ENCODE data around the gene KRTAP5-3. TPM values are rescaled to one million over a fixed set of nuclear protein-coding genes. Genes with fewer than 3 reads are reported as not detected.

Gene KRTAP5-3
- total RNA-seq, 4 donors from 2014 or later = not detected

DNA sequence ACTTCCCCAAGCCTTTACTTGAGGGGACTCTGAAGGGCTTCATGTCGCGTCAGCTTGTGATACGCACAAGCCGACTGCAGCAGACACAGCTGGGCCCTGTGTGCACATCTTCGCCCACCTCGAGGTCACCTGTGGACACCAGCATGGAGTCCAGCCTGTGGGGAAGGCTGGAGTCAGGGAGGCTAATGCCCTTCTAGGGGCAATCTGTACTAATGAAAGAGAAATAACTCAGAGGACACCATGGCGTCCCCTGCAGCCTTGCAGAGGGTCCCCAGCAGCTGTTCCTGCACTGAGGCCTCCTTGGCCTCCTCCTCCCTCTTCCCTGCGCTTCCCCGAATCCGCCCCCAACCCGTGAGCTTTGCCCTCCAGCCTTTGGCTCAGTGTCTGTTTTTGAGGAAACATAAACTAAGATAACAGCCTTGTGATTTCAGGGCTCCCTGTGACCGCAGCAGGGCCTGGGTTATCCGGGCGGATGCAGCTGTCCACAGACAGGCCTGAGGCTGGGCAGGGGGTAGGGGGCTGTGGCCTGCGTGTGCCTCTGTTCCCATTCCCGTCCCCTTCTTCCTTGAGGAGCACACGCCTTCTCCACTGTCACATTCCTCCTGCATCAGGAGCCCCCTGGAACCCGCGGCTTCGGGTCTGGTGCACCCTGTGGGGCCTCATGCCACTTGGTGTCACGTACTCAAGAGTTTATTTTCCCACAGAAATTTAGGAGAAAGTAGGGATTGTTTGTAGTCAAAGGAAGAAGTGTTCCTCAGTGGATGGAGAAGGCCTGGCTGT lies 46.3 kb upstream of the KRTAP5-3 start:
- no peak for DNase-seq
- WGBS, 2 donors = 64 to 83% methylated on average over 13 to 15 of the region's 21 CpGs
- intact Hi-C loops (cut with DNase I) = loop anchor here (5.0 kb wide), 2 partner anchors 38 to 498 kb away; no protein-coding TSS in a partner anchor

DNA sequence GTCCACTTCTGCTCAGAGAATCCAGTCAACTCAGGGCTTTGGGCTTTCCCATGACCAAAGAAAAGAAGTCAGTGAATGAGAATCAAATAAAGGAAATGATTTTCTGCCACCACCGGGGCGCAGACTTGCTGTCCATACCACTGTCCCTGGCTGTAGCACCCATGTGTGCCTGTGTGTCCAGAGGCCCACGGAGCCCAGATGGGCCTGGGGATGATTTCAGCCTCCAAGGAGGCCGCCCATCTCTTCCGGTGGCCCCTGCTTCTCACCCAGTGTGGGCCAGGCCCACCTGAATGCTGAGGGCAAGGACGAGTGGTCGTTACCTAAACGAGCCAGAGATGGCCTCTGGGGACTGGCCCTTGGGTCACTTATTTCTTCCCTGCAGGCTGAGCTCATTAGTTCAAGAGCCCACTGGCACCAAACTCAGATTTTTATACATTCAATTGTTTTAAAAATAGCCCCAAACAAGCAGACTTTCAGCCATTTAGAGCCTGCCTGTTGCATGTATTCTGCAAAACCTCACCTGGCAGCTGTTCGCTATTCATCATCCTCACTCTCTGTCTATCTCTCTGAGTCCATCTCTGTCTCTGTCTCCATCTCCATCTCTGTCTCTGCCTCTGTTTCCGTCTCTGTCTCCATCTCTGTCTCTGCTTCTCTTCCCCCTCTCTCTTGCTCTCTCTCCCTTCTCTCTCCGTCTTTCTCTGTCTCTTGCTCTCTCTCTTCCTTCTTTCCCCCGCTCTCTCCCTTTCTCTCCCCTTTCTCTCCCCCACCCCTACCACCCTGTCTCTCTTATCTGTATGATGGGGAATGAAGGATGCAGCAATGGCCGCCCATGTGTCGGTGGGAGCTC lies 45.5 kb upstream of the KRTAP5-3 start:
- Histone ChIP-seq H3K9me3 (no peaks in the 10 kb centered on the region), H3K27me3 (peaks cover 0 to 43% (median 0%) of the 10 kb centered on the region in 4 donors), H3K4me1 (peaks cover 4 to 32% (median 4%) of the 10 kb centered on the region in 3 donors), H3K27ac (no peak overlapping the region), H3K4me3 (no peak overlapping the region), H3K36me3 (no peaks in the 10 kb centered on the region)
- 68 to 74% methylated on average over 11 to 13 of the region's 14 CpGs for WGBS, 2 donors
- no peak for TF ChIP-seq POLR2A (IDR thresholded peaks at IDR 0.05)
- TF ChIP-seq, protein P1, sequence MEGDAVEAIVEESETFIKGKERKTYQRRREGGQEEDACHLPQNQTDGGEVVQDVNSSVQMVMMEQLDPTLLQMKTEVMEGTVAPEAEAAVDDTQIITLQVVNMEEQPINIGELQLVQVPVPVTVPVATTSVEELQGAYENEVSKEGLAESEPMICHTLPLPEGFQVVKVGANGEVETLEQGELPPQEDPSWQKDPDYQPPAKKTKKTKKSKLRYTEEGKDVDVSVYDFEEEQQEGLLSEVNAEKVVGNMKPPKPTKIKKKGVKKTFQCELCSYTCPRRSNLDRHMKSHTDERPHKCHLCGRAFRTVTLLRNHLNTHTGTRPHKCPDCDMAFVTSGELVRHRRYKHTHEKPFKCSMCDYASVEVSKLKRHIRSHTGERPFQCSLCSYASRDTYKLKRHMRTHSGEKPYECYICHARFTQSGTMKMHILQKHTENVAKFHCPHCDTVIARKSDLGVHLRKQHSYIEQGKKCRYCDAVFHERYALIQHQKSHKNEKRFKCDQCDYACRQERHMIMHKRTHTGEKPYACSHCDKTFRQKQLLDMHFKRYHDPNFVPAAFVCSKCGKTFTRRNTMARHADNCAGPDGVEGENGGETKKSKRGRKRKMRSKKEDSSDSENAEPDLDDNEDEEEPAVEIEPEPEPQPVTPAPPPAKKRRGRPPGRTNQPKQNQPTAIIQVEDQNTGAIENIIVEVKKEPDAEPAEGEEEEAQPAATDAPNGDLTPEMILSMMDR (IDR thresholded peaks at IDR 0.05) = no peak
- no peak for DNase-seq
- intact Hi-C loops (cut with DNase I) = loop anchor here (5.0 kb wide), 1 partner anchor 499 kb away; no protein-coding TSS in a partner anchor

More for the DNA sequence above, 46.3 kb upstream of the KRTAP5-3 start:
- H3K4me3 ChIP-seq = no peak overlapping the region
- H3K9me3 ChIP-seq = no peaks in the 10 kb centered on the region
- H3K27me3 ChIP-seq = peaks cover 0 to 48% (median 0%) of the 10 kb centered on the region in 4 donors
- peaks cover 4 to 32% (median 4%) of the 10 kb centered on the region in 3 donors for H3K4me1 ChIP-seq
- H3K27ac ChIP-seq = no peak overlapping the region
- no peaks in the 10 kb centered on the region for H3K36me3 ChIP-seq
- TF ChIP-seq POLR2A (IDR thresholded peaks at IDR 0.05) = no peak
- TF ChIP-seq, protein P1 (IDR thresholded peaks at IDR 0.05) = no peak

DNA sequence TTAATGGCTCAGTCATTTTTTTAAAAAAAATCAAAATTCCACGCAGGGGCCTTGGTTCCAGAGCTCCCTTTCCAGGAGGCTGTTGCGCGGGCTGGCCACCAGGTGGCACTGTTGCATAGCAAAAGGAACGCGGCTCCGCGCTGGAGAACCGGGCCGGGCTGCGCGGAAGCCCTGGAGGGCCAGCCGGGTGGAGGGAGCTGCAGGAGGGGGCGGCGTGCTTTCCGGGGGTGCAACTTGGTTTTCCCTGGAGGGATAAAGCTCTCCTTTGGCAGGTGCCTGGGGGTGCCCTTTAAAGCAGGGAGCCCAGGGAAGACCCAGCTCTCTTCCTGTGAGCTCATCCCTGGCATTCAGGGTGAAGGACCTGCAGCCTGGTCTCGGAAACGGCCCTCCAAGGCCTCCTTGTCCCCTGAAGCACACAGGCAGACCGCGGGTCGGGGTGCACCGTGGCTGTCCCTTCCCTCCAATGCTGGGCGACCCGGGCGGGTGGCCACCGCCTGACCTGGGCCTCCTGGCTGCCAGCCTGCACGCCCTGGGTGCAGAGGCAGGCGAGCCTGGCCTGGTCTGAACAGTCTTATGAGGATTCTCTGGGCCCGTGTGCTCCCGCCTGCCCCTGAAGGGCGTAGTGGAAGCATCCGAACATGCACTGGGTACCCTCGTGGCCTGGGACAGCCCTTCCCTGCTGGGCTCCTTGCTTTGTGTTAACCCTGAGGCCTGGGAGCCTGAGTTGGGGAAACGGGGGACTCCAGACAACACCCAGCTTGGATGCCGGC lies 44.7 kb upstream of the KRTAP5-3 start:
- peaks cover 0 to 41% (median 0%) of the 10 kb centered on the region in 4 donors for H3K27me3 ChIP-seq
- 0% methylated on average over 9 of the region's 34 CpGs for WGBS, 2 donors
- TF ChIP-seq POLR2A (IDR thresholded peaks at IDR 0.05) = no peak
- TF ChIP-seq, protein P1 (IDR thresholded peaks at IDR 0.05) = peak; percentile 94 to 99 (median 98)
- H3K9me3 ChIP-seq = no peaks in the 10 kb centered on the region
- peaks cover 4 to 32% (median 4%) of the 10 kb centered on the region in 3 donors for H3K4me1 ChIP-seq
- DNase-seq = no peak
- no peak overlapping the region for H3K27ac ChIP-seq
- intact Hi-C loops (cut with DNase I) = loop anchor here (5.0 kb wide), 1 partner anchor 499 kb away; no protein-coding TSS in a partner anchor
- no peaks in the 10 kb centered on the region for H3K36me3 ChIP-seq
- H3K4me3 ChIP-seq = no peak overlapping the region

DNA sequence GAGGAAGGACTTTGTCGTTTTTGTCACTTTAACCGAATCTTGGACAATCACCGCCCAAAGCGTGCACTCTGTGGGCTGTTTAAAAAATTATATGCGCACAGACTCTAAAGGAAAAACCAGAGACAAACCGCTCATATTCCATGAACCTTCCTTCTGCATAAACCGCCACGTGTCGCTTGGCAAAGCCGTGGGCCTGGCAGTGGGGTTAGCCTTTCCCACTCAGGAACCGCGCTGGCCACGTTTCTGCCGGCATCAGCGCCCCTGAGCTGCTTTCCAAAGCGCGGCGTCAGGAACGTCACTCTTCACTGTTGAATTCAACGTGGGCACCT lies 44.1 kb upstream of the KRTAP5-3 start:
- H3K27ac ChIP-seq = no peak overlapping the region
- peaks cover 0 to 41% (median 0%) of the 10 kb centered on the region in 4 donors for H3K27me3 ChIP-seq
- no peak for TF ChIP-seq POLR2A (IDR thresholded peaks at IDR 0.05)
- TF ChIP-seq, protein P1 (IDR thresholded peaks at IDR 0.05) = no peak
- DNase-seq = no peak
- peaks cover 4 to 32% (median 4%) of the 10 kb centered on the region in 3 donors for H3K4me1 ChIP-seq
- H3K4me3 ChIP-seq = no peak overlapping the region
- no peaks in the 10 kb centered on the region for H3K36me3 ChIP-seq
- 49 to 64% methylated on average over 13 to 20 of the region's 20 CpGs for WGBS, 2 donors
- intact Hi-C loops (cut with DNase I) = loop anchor here (5.0 kb wide), 1 partner anchor 500 kb away; no protein-coding TSS in a partner anchor
- H3K9me3 ChIP-seq = no peaks in the 10 kb centered on the region

Measured in esophagus squamous epithelium (tissue), 5 donors.